Stimulated activated CD4-positive, alpha-beta T cell treated with anti-CD3 and anti-CD28 coated beads, Interleukin-2, amount 100 ng/mL, for 4 hours (primary cell): Measurements from ENCODE around the gene ZBTB8A.
"Not testable (repeated sequence)": the region's sequence is repeated elsewhere in the genome, so short reads cannot be mapped to it uniquely, and the experiment has no call there.

Experiments
- DNase-seq: peaks from one replicate; pipeline ENCODE4 v3.0.0-alpha.2; 2020; ENCODE audit warnings: low read depth

The ZBTB8A gene

DNA sequence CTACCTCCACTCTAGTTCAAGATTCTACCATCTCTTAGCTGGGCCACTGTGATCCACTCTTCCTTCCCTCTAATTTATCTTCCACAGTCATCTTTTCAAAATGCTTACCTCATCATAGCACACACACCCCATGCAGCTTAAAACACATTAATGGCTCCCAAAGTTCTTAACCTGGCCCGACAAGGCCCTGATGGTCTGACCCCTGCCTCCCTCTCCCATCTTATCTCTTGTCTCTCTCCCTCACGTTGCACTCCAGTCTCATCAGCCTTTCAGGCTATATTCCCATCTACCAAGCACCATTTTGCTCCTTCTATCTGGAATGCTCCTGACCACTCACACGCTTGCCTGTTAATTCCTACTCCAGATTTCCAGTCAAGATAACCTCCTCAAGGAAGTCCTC, 2.5 kb upstream of the ZBTB8A start:
- no peak for DNase-seq

DNA sequence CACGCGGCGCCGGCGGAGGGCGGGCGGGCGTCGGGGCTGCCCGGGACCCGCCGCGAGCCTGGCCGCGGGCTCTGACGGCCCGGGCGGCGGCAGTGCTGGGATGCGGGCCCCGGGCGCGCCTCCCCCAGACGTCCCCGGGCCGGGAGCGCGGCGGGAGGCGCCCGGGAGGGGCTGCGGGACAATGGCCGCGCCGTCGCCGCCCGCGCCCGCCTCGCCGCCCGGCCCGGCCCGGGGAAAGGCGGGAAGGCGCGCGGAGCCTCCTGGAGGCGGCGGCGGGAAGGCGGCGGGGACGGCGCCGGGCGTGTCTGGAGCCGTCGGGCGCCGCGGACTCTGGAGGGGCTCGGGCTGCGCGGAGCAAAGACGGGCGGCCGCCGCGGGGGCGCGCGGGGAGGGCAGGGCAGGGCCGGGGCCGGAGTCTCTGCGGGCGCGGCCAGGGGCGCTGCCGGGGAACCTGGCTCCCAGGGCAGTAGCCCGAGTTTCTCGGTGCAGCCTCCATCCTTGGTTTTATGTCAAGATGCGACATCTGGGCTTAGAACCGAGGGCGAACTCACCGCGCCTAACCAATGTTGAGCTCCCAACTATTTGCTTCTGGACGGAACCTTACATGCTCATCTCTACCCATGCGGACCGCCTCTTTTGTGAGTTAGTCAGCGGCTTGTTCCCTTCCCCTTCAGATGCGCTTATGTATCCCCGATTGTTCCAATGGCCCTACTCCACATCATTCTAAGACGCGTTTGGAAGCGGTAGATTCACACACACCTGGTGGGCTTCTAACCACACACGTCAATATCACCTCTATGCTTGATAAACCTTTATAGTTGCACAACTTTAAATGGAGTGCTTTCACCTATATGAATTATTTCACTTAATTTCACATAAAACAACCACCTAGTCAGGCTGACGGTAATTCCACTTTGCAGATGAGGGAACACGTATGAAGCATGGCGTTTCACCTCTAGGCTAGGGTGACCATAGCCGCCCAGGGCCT, 651 bp downstream of the ZBTB8A start:
- DNase-seq: no peak

DNA sequence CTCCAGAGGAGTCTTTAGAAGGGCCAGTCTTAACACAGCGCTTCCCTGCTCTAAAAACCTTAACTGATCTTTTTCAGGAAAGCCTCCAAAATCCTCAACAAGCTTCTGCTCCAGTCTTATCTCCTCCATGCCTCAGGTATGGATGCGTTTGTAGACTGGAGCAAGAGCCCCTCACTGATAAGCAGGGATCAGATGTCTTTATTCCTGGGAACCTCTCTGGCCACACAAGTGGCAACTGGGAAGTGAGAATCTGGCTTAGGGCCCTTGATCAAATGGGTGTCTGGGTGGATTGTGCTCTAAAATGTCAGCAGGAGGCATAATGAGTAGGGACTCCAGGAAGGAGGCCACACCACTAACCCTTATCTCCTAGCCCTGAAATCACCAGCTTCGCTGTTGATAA, 1.4 kb downstream of the ZBTB8A start:
- DNase-seq: no peak

DNA sequence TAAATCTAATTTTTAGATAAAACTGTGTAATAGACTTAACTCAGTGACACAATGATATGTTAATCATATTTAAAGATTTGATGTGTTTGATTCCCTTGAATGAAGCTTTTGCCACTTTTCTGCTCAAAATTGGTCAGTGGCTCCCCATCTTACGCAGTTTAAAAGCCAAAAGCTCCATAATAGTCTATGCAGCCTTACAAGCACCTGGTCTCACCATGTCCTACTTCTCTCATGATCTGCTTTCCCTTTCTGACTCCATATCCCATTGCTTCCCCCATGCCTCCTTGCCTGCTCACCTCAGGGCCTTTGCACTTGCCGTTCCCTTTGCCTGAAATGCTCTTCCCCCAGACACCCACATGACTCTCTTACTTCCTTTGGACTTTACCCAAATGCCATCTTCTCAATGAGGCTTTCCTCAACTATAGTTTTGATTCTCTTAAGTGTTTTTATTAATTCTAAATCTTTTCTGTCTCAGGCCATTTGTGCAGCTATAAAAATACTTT, 1.9 kb downstream of the ZBTB8A start:
- no peak for DNase-seq

DNA sequence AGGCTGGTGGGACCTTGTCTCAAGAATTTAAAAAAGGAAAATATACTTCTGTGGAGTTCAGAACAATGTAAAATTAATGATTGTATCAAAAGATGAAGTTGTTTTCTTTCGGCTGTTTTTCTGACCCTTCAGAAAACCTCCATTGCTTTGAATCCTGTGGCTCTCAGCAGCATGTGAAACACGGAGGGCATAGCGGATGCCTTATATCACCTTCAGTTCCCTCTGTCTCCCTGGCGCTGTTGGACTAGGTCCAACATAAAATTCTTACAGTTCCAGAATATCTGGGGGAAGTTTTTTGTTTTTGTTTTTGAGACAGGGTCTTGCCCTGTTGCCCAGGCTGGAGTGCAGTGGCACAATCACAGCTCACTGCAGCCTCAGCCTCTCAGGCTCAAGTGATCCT, 7.4 kb downstream of the ZBTB8A start:
- DNase-seq: no peak

DNA sequence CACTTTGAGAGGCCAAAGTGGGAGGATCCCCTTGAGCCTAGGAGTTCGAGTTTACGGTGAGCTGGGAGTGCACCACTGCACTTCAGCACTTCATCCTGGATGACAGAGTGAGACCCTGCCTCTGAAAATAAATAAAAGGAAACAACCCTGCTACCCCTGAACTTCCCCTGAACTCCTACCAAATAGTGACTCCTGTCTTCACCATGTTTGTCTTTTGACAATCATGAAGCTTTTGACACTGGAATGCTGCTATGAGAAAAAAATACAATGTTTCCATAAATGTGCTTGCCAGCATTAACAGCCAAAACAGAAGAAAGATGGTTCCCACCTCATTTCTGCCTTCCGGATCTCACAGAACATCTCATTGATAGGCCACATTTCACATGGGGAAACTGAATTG, 10.4 kb downstream of the ZBTB8A start:
- no peak for DNase-seq

DNA sequence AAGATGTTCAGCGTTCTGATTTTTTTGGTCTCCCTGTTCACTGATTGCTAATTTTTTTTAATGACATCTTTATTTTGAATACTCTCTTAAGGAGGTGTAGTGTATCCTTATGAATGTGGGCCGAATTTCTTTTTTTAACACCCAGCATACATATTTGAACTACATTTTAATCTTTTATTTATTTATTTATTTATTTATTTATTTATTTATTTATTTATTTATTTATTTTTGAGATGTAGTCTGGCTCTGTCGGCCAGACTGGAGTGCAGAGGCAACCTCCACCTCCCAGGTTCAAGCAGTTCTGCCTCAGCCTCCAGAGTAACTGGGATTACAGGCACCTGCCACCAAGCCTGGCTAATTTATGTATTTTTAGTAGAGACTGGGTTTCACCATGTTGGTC, 15.1 kb downstream of the ZBTB8A start:
- DNase-seq: no peak

DNA sequence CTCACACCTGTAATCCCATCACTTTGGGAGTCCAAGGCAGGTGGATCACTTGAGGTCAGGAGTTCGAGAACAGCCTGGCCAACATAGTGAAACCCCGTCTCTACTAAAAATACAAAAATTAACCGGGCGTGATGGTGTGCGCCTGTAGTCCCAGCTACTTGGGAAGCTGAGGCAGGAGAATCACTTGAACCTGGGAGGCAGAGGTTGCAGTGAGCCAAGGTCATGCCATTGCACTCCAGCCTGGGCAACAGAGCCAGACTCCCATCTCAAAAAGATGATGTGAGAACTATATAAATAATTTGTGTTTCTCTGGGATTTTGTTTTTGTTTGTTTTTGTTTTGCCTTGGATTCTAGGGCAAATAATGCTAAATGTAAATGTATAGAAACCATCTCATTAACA, 17.8 kb downstream of the ZBTB8A start:
- DNase-seq: not testable (repeated sequence)

DNA sequence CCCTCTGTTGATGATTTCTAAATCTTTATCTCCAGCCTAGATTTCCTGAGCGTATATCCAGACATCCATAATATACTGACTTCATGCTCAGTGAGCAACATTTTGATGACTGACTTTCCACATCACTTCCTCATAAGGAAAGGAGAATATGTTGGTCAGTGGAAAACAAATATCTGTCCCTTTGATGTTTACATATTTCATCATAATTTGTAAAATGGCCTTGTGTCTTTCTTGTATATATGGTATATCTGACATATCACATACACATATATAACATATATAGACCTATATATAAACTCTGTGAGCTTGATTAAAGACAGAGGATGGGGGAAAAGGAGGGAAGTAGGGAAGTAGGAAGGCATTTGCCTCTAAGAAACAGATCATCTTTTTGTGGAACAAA, 18.6 kb downstream of the ZBTB8A start:
- no peak for DNase-seq

DNA sequence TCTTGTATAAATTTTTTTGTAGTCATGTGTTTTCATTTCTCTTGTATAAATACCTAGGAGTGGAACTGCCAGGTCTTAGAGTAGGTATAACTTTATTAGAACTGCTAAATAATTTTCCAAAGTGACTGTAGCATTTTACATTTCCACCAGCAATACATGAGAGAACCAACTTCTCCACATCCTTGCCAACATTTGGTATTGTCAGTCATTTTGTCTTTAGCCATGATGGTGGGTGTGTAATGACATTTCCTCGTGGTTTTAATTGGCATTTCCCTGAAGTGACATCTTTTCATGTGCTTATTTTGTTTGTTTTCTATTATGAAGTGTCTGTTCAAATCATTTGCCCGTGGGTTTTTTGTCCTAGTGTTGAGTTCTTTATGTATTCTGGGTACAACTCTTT, 29.7 kb downstream of the ZBTB8A start:
- no peak for DNase-seq

DNA sequence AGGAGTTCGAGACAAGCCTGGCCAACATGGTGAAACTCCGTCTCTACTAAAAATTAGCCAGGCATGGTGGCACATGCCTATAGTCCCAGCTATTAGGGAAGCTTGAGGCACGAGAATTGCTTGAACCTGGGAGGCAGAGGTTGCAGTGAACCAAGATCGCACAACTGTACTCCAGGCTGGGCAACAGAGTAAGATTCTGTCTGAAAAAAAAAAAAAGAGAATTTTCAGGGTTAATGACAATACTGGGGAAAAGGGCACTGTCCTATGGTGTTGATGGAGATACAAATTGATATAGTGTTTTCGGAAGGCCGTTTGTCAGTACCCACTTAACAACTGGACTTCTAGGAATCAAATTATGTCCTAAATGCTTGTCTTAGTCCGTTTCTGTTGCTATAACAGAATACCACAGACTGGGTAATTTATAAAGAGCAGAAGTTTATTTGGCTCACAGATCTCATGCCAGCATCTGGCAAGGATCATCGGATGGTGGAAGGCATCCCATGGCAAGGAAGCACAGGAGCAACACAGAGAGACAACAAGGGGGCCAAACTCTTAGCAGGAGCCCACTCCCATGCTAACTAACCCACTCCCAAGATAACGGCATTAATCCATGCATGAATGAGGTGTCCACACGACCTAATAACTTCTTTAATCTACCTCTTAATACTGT, 41.3 kb downstream of the ZBTB8A start:
- no peak for DNase-seq

DNA sequence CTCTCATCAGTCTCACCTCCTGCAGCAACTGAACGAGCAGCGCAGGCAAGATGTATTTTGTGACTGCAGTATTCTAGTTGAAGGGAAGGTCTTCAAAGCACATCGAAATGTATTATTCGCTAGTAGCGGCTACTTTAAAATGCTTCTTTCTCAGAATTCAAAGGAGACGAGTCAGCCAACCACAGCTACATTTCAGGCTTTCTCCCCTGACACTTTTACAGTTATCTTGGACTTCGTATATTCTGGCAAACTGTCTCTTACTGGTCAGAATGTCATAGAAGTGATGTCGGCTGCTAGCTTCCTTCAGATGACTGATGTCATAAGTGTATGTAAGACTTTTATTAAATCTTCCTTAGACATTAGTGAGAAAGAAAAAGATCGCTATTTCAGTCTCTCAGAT, 53.7 kb downstream of the ZBTB8A start:
- DNase-seq: no peak

DNA sequence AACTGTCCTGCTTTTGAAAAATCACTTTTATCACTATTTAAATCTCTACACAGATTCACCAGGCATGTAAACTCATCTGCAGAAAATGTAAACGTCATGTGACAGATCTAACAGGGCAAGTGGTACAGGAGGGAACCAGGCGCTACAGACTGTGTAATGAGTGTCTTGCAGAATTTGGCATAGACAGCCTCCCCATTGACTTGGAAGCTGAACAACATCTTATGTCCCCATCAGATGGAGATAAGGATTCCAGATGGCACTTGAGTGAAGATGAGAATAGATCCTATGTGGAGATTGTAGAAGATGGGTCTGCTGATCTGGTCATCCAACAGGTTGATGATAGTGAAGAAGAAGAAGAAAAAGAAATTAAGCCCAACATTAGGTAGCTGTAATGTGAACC, 60.8 kb downstream of the ZBTB8A start:
- DNase-seq: no peak

DNA sequence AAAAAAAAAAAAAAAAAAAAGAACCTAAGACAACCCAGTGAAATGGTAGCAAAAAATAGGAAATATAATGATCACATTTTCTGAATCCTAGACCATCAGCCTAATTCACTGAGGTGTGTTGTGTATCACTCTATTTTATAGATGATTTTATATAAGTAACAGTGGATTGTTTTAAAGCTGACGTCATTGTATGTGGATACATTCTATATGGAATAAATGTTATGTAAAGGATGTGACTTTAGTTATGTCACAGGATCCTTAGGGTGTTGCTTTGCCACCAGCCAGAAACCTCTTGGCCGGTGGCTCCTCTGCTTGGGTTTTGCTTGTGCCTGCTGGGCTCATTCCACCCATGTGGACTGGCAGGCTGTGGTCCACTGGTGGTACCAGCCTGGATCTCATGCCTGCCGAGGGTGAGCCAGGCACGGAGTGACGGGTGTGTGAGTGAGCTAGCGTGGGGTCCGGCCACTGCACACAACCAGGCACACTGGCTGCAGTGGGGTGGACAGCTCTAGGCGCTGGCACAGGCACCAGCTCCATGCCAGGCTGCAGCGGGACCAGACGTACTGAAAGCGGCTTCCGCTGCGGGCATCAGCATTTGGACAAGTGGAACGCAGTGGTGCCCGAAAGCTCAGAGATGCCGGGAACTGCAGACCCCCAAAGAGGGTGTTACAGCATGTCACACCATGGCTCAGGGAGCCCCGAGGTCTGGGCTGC, 66.6 kb downstream of the ZBTB8A start:
- no peak for DNase-seq

DNA sequence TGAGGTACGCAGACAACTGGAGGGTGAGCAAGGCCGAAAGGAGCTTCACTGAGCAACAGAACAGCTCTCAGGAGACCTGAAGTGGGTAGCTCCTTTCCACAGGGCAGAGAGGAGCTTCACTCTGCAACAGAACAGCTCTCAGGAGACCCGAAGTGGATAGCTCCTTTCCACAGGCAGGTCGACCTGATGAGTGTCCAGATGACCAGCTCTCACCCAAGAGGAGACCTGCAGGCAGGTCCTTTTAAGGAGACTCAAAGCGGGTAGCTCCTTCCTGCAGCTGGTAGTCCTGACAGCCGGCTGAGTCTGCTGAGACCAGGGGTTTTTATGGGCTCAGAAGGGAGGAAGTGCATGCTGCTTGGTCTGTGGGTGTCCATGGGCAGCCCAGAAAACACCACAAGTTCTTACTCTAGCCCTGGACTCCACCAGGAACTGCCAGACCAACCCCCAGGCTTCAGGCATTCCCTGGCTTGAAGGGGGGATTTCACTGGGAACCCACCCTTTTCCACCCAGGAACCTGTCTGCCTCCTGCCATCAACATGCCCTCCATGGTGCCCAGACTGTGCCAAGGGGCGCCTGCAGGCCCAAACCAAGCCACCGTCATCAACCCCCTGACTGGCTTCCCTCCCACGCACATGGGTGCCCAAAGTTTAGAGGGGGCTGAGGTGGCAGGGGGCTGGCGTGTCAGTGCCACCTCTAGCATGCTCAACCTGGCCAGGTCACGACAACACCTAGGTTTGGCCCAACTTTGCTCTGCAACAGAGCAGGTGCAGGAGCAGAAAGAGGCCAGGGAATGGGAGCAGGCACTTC, 67.5 kb downstream of the ZBTB8A start:
- DNase-seq: no peak

DNA sequence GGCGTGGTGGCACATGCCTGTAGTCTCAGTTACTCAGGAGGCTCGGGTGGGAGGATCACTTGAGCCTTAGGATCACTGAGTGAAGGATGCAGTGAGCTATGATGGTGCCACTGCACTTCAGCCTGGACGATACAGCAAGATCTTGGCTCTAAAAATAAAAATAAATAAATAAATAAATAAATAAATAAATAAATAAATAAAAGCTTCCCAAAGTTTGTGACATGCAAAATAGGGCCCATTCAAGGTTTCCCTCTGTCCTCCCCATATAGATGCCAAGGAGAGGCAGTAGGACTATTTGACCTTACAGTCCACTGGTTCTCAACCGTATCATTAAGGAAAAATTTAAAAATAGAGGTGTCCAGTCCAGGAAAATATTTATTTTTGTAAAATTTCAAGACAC, 70.0 kb downstream of the ZBTB8A start:
- no peak for DNase-seq

DNA sequence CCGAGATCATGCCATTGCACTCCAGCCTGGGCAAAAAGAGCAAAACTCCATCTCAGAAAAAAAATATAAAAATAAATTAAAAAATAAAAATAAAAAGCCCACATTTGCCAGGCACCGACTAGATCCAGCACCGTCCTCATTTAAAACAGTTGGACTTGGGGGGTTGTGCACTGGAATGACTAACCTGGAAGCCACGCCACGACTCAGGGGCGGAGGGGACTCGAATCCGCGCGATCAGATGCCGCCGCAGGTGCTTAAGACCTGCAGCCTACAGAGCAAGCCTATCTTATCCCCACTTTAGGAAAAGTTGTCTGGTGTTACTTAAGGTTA, 72.6 kb downstream of the ZBTB8A start:
- DNase-seq: no peak

DNA sequence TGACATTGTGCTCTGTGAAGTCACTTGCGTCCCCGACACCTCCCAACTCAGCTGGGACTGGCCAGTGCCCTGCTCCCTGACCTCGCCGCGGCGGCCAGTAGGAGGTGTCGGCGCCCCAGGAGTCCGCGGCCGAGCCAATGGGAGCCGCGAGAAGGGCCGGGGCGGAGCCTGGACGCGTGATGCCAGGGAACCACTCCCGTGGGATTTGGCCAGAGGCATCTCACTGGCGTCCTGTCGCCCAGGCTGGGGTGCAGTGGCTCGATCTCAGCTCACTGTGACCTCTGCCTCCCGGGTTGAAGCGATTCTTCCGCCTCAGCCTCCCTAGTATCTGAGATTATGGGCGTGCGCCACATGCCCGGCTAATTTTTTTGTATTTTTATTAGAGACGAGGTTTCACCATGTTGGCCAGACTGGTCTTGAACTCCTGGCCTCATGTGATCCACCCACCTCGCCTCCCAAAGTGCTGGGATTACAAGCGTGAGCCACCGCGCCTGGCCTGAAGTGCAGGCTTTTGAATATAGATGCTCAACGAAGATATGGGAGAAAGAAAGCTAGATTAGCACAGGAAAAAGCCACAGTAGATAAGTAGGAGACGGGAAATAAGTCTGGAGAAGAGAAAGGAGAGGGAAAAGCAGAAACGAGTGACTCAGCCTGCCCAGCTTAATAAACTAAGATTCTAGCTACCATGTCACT, 73.1 kb downstream of the ZBTB8A start:
- DNase-seq: peak; percentile 13

DNA sequence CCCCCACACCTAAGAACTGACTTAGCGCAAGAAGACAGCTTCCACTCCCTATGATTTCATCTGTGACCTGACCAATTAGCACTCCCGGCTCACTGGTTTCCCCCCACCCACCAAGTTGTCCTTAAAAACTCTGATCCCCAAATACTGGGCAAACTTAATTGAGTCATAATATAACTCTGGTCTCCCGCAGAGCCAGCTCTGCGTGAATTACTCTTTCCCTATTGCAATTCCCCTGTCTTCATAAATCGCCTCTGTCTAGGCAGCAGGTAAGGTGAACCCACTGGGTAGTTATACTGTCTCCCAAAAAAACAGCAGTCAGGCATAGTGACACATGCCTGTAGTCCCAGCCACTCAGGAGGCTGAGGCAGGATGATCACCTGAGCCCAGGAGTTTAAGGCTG, 74.2 kb downstream of the ZBTB8A start:
- no peak for DNase-seq

DNA sequence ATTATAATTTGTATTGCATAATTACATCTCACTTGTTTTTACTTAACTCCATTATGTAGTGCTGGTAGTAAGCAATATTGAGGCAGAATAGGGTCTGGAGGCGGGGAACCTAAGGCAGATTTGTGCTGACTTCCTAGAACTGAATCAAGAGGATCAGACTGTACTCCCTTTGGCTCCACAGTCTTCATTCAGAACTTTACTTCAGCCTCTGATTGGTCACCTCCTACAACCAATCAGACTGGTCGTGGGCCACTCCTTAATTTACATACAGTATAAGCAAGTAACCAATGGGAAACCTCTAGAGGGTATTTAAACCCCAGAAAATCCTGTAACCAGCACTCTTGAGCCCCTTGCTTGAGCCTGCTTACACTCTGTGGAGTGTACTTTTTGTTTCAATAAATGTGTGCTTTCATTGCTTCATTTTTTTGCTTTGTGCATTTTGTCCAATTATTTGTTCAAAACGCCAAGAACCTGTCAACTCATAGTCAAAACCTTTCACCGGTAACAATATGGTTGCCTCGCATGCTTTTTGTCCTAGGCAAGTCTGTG, 79.5 kb downstream of the ZBTB8A start:
- DNase-seq: no peak
